CD14-positive monocyte (primary cell): ENCODE data around the gene KIFC3. TPM values are rescaled to one million over a fixed set of nuclear protein-coding genes. Genes with fewer than 3 reads are reported as not detected.

Source experiments
- DNase-seq, 3 donors: peaks; one replicate each; pipeline ENCODE4 v3.0.0-alpha.2; 2011 to 2022
- H2AFZ ChIP-seq: 2 replicates; pipeline ENCODE4 v1.6.0; 2012; ENCODE audit warnings: mild to moderate bottlenecking, low read depth, low read length, inconsistent platforms; ENCODE audit not compliant: insufficient read depth, poor library complexity, severe bottlenecking
- H3K27ac ChIP-seq, 2 donors: 1 replicate in 1 of 2; 2 replicates in 1 of 2; pipeline ENCODE4 v1.5.1; 2012 to 2013; ENCODE audit warnings: low read length in 2 of 2, control low read depth in 1 of 2, inconsistent platforms in 1 of 2, low read depth in 1 of 2, mild to moderate bottlenecking in 1 of 2
- H3K27me3 ChIP-seq, 2 donors: one replicate each; pipeline versions ENCODE4 v1.6.0 to v1.6.1; 2011 to 2013; ENCODE audit warnings: low read length in 2 of 2; ENCODE audit not compliant: control insufficient read depth in 2 of 2, insufficient read depth in 2 of 2
- H3K36me3 ChIP-seq, 2 donors: replicated peaks in 1 of 2; 1 replicate in 1 of 2; 2 replicates in 1 of 2; pipeline versions ENCODE4 v1.5.1 to v1.6.1; 2012 to 2013; ENCODE audit warnings: low read length in 2 of 2, control low read depth in 1 of 2, inconsistent platforms in 1 of 2, mild to moderate bottlenecking in 1 of 2; ENCODE audit not compliant: insufficient read depth in 2 of 2, control insufficient read depth in 1 of 2
- H3K4me1 ChIP-seq, 2 donors: 1 replicate in 1 of 2; 2 replicates in 1 of 2; pipeline versions ENCODE4 v1.5.1 to v1.6.1; 2012 to 2013; ENCODE audit warnings: low read length in 2 of 2, control low read depth in 1 of 2, inconsistent platforms in 1 of 2, mild to moderate bottlenecking in 1 of 2, moderate library complexity in 1 of 2; ENCODE audit not compliant: insufficient read depth in 2 of 2, control insufficient read depth in 1 of 2
- H3K4me2 ChIP-seq: replicated peaks from 2 replicates; pipeline ENCODE3; 2012; ENCODE audit warnings: low read length, moderate library complexity, mild to moderate bottlenecking; ENCODE audit not compliant: poor library complexity, severe bottlenecking; ENCODE audit errors: extremely low read depth
- H3K4me3 ChIP-seq, 3 experiments: fragments of 200-600 bp in 1 of 3; sonication (generic) in 1 of 3; replicated peaks in 1 of 3; 1 replicate in 2 of 3; 2 replicates in 1 of 3; pipeline ENCODE4 v1.5.1; 2011 to 2013; ENCODE audit warnings: low read length in 3 of 3, mild to moderate bottlenecking in 3 of 3, control low read depth in 2 of 3, low read depth in 2 of 3, inconsistent platforms in 1 of 3, moderate library complexity in 1 of 3
- H3K79me2 ChIP-seq: 2 replicates; pipeline ENCODE4 v1.6.0; 2012; ENCODE audit warnings: mild to moderate bottlenecking, control low read depth, inconsistent platforms, low read length, moderate library complexity; ENCODE audit not compliant: insufficient read depth
- H3K9ac ChIP-seq: 2 replicates; pipeline ENCODE4 v1.6.0; 2017; ENCODE audit warnings: low read length, mild to moderate bottlenecking; ENCODE audit not compliant: insufficient read depth, poor library complexity, severe bottlenecking
- H3K9me3 ChIP-seq, 2 donors: replicated peaks in 1 of 2; 1 replicate in 1 of 2; 2 replicates in 1 of 2; pipeline versions ENCODE4 v1.5.1 to v1.6.1; 2012 to 2013; ENCODE audit warnings: low read length in 2 of 2, control low read depth in 1 of 2; ENCODE audit not compliant: control insufficient read depth in 1 of 2, insufficient read depth in 1 of 2
- H4K20me1 ChIP-seq: 2 replicates; pipeline ENCODE4 v1.6.0; 2012; ENCODE audit warnings: mild to moderate bottlenecking, low read length, control low read depth, moderate library complexity; ENCODE audit not compliant: insufficient read depth
- H3K27ac Mint-ChIP-seq, 7 donors: one replicate each; pipeline ENCODE4 v1.8.0; 2020; ENCODE audit warnings: mild to moderate bottlenecking in 7 of 7, mixed read lengths in 7 of 7, moderate library complexity in 6 of 7, inconsistent platforms in 2 of 7
- H3K27me3 Mint-ChIP-seq, 3 donors: one replicate each; pipeline ENCODE4 v1.8.0; 2021 to 2022; ENCODE audit warnings: low read depth in 3 of 3, mild to moderate bottlenecking in 3 of 3, mixed read lengths in 3 of 3, moderate library complexity in 3 of 3, inconsistent platforms in 1 of 3
- H3K36me3 Mint-ChIP-seq, 2 donors: one replicate each; pipeline ENCODE4 v1.8.0; 2020; ENCODE audit warnings: mixed read lengths in 2 of 2, inconsistent platforms in 1 of 2, mild to moderate bottlenecking in 1 of 2
- H3K4me1 Mint-ChIP-seq: one replicate; pipeline ENCODE4 v1.8.0; 2020; ENCODE audit warnings: mild to moderate bottlenecking, mixed read lengths
- H3K4me3 Mint-ChIP-seq, 2 donors: one replicate each; pipeline ENCODE4 v1.8.0; 2020; ENCODE audit warnings: mild to moderate bottlenecking in 2 of 2, mixed read lengths in 2 of 2, moderate library complexity in 1 of 2
- H3K9me3 Mint-ChIP-seq, 7 donors: one replicate each; pipeline ENCODE4 v1.8.0; 2020 to 2022; ENCODE audit warnings: mixed read lengths in 7 of 7, mild to moderate bottlenecking in 6 of 7, moderate library complexity in 6 of 7, inconsistent platforms in 2 of 7
- WGBS: methylation state at CpG from one replicate; pipeline ENCODE4 v1.1.5; 2013; ENCODE audit warnings: missing lambda C conversion rate; ENCODE audit not compliant: insufficient coverage; 5-methylcytosine and 5-hydroxymethylcytosine counted together
- intact Hi-C, 2 donors: fragments of 100-400 bp; cut with micrococcal nuclease; formaldehyde crosslinking; loops; one replicate each; pipeline versions ENCODE4 v1.15.0 to v1.15.1; 2023
- polyA plus RNA-seq, 3 donors: library from polyadenylated mRNA; depleted of rRNA in 1 of 3; unstranded in 2 of 3; stranded (reverse) in 1 of 3; fragments of 300-500 nt in 2 of 3; fragments of >200 nt in 1 of 3; fragmentation: Illumina TruSeq in 2 of 3; gene quantifications; 1 replicate in 2 of 3; 2 replicates in 1 of 3; pipeline ENCODE4 v1.2.3, GENCODE V29; 2012 to 2021
- TF ChIP-seq, protein P1 (sequence below): fragments of 200-600 bp; IDR thresholded peaks from one replicate; pipeline ENCODE4 v1.8.0; 2022; ENCODE audit warnings: antibody characterized with exemption, mild to moderate bottlenecking

Gene KIFC3
- polyA plus RNA-seq, 3 donors: 0.24 to 1.7 TPM; not detected in 1

DNA sequence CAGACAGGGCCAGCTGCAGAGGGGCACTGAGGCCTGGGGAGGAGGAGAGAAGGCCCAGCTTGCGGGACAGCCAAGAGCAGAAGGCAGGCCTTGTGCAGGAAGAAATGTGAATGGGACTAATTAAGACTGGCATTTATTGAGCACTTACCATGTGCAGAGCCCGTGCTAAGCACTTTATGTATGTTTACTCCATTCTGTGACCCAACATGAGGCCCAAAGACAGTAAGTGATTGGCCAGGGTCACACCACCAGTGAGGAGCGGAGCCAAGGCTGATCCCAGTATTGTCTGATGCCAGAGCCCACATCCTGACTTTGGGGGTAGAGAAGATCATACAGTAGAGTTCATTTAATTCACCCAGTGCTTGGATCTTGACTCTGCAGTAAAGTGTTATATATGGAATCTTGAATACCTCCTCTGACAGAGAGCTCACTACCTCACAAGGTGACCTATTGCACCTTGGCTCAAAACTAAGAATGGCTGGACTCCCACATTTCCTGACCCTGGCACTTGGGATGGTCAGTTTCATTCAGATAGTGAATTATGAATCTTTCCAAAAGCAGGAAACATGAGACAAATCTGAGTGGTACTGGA, 53.1 kb downstream of the KIFC3 start:
- intact Hi-C loops: no loop called here
- H3K27ac Mint-ChIP-seq: no peak overlapping the region
- WGBS: 100% methylated on average over 1 of the region's 3 CpGs

DNA sequence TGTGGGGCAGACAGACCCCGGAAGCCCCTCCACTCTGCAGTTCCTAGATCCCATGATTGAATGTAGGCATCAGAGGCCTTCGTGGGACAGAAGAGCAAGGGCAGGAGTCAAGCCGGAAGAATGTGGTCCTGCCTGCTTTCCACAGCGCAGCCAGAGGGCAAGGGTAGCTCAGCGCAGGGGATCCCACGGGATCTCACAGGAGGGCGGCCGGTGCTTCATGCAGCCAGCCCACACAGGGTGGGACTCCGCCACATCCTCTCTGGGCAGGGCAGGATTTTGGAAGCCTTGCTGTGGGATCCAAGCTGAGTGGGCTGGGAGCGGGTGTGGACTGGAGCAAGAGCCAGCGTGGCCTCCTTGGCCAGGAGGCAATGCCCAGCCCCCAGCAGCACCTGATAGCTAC, 53.7 kb downstream of the KIFC3 start:
- Mint-ChIP-seq H3K4me1 (no peaks in the 10 kb centered on the region), H3K27ac (no peak overlapping the region), H3K27me3 (no peaks in the 10 kb centered on the region), H3K4me3 (no peak overlapping the region), H3K36me3 (peaks cover 32 to 51% of the 10 kb centered on the region in 2 donors), H3K9me3 (no peaks in the 10 kb centered on the region)
- no peak overlapping the region for H3K4me2 ChIP-seq
- H3K36me3 ChIP-seq: peaks cover 35 to 51% of the 10 kb centered on the region in 2 donors
- H2AFZ ChIP-seq: no peak overlapping the region
- no peak for DNase-seq
- no peaks in the 10 kb centered on the region for H3K27me3 ChIP-seq
- WGBS: 93% methylated on average over 11 of the region's 11 CpGs
- H3K4me3 ChIP-seq: no peak overlapping the region
- no peaks in the 10 kb centered on the region for H4K20me1 ChIP-seq
- H3K9me3 ChIP-seq: no peaks in the 10 kb centered on the region
- H3K79me2 ChIP-seq: no peaks in the 10 kb centered on the region
- intact Hi-C loops: no loop called here
- no peak overlapping the region for H3K27ac ChIP-seq
- TF ChIP-seq, protein P1, sequence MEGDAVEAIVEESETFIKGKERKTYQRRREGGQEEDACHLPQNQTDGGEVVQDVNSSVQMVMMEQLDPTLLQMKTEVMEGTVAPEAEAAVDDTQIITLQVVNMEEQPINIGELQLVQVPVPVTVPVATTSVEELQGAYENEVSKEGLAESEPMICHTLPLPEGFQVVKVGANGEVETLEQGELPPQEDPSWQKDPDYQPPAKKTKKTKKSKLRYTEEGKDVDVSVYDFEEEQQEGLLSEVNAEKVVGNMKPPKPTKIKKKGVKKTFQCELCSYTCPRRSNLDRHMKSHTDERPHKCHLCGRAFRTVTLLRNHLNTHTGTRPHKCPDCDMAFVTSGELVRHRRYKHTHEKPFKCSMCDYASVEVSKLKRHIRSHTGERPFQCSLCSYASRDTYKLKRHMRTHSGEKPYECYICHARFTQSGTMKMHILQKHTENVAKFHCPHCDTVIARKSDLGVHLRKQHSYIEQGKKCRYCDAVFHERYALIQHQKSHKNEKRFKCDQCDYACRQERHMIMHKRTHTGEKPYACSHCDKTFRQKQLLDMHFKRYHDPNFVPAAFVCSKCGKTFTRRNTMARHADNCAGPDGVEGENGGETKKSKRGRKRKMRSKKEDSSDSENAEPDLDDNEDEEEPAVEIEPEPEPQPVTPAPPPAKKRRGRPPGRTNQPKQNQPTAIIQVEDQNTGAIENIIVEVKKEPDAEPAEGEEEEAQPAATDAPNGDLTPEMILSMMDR: no peak
- H3K4me1 ChIP-seq: no peaks in the 10 kb centered on the region
- H3K9ac ChIP-seq: no peak overlapping the region

More for the DNA sequence above, 53.1 kb downstream of the KIFC3 start:
- Mint-ChIP-seq H3K4me1 (no peaks in the 10 kb centered on the region), H3K36me3 (peaks cover 31 to 51% of the 10 kb centered on the region in 2 donors), H3K9me3 (no peaks in the 10 kb centered on the region), H3K27me3 (no peaks in the 10 kb centered on the region), H3K4me3 (no peak overlapping the region)
- no peak overlapping the region for H2AFZ ChIP-seq
- H3K27ac ChIP-seq: no peak overlapping the region
- no peaks in the 10 kb centered on the region for H3K9me3 ChIP-seq
- no peak for DNase-seq
- no peaks in the 10 kb centered on the region for H3K79me2 ChIP-seq
- H3K27me3 ChIP-seq: no peaks in the 10 kb centered on the region
- H3K36me3 ChIP-seq: peaks cover 34 to 51% of the 10 kb centered on the region in 2 donors
- H3K4me1 ChIP-seq: no peaks in the 10 kb centered on the region
- H3K9ac ChIP-seq: no peak overlapping the region
- no peak overlapping the region for H3K4me2 ChIP-seq
- H4K20me1 ChIP-seq: no peaks in the 10 kb centered on the region
- TF ChIP-seq, protein P1: no peak
- no peak overlapping the region for H3K4me3 ChIP-seq
